8988T (cell line): Measurements from ENCODE around the gene NOL9.
"Not testable (repeated sequence)": the region's sequence is repeated elsewhere in the genome, so short reads cannot be mapped to it uniquely, and the experiment has no call there.

ENCODE experiments used
- DNase-seq: peaks from one replicate; pipeline ENCODE4 v3.0.0; 2011

NOL9 gene

DNA sequence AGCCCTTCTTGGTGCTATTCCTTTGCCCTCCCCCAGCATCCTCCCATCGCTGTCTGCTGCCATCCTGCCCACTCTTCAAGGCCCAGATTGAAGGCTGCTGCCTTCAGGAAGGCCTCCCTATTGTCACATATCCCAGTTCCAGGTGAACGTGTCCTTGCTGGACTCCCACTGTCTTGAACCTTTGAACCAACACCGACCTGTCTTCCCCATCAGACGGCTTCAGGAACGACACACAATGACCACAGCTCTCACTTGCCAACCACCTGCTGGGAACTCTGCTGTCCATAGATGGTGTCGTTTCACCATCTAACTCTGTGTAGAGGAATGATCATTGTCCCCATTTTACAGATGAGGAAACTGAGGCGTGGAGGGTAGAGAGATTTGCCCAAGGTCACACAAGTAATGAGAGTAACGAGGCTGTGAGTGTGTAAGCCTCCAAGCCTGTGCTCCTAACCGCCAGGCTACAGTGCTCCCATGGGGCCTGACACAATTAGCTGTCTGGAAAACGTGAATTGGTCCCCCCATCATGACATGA lies 53.0 kb downstream of the NOL9 start:
- no peak for DNase-seq

DNA sequence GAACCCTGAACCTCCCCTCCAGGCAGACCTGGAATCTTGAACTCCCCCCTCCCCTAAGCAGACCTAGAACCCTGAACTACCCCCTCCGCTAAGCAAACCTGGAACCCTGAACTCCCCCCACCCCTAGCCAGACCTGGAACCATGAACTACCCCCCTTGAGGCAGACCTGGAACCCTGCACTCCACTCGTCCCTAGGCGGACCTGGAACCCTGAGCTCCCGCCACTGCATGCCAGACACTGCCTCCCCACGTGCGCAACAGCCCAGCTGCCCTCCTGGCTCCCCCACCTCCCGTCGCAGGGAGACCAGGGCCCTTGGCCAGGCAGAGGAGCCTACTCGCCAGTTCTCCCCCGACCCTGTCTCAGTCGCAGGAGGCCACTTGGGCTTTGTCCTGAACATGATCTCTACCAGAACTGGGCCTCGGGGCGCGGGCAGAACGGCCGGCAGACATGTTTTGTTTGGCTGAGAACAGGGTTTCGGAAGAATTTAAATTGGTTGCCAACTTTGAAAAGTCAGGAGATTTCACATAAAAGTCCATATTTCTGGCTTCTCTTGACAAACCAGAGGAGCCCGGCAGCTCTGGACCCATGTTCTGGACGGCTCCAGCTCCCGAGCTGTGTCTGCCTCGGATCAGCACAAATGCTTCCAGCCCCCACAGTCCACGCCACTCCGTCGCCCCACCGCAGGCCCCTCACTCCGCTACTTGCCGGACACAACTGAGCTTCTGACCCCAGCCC lies 53.6 kb downstream of the NOL9 start:
- DNase-seq = no peak

DNA sequence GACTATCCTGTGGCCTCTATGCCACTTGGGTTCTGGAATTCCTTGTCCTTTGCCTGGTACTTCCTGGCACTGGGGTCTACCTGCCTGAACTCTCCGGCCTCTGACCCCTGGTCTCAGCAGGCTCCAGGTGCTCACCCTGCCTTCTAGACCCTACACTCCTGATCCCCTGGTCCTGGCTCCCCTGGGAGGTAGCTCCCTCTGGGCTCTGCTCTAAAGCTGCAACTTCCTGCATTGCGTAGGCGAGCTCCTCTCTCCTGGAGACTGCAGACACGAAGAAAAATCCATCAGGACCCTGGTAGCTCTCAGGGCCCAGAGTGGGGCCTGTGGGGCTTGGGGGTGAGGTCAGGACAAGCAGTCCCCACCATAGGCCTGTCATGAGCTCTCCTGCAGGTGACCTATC lies 55.0 kb downstream of the NOL9 start:
- DNase-seq = no peak

DNA sequence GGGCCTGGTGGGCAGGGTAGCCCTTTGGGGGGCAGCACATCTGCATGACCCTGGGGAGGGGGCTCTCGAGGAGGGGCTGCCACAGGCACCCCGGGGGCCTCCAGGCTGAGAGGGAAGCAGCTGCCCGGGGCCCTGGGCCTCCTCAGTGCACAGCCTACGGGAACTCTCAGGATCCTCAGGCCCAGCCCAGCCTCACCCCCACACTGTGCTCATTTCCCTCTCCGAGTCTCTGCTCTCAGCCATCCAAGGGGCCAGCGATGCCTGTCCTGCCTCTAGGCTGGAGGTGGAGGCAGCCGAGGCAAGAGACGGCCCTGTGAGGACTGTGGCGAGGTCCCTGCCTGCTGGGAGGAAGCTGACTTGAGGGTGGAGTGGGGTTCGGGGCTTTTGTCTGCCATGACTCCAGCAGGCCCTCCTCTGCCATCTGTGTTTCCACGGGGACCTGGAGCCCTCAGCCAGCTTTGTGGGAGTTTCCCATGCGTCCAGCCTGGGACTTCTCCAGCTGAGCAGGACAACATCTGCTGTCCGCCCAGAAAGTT lies 55.7 kb downstream of the NOL9 start:
- DNase-seq = no peak

DNA sequence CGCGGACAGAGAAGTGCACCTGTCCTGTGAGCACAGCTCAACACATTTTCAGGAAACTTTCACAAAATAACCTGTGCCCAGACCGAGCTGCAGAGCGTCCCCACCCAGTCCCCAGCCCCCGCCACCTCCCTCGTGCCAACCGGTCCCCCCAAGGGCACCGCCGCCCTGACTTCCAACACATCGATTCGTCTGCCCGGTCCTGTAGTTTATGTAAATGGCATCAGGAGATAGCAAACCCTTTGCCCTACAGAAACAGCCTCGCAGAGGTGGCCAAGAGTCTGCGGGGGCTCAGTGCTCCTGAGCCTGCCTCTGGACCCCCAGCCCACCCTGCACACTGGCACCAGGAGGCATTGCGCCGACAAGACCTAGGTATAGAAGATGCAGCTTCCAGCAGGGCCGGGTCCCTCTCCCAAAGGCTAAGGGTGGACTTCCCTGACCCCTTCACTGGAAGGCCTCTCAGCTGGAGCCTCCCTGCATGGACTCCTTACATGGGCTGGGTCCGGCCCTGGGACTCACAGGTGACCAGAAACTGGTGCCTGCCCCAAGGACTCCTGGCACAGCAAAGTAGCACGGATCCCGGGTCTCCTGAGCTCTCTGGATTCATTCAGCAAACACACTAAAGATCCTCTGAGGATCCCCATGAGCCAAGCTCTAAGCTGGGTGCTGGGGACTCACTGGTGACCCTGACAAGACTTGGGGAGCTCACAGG lies 56.3 kb downstream of the NOL9 start:
- DNase-seq = no peak

DNA sequence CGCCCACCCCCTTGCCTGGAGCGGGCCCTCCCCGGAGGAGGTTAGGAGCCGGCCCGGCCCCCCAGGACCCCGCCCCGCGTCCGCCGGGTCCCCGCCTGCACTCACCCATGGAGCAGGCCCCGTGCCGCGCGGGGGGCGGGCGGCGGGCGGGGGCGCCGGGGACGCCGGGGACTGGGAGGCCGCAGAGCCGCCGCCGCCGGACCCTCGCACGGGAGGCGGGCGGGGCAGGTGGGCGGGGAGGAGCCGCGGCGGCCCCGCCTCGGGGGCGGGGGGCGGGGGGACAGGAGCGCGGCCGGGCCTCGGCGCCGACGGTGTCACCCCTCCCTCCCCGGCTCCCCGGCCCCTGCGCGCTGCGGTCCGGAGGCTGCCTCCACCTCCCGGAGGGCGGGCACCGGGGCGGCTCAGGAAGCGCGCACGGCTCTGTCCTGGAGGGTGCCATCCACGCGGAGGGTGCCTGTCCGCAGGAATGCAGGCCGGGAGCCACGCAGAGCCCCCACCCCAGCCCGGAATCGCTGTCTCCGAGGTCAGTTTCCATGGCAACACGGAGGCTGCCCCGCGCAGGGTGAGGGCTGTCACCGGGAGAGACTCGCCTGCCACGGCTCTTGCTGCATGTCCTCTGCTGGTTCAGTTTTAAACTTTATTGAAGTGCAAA lies 57.0 kb downstream of the NOL9 start:
- DNase-seq = peak; percentile 80

DNA sequence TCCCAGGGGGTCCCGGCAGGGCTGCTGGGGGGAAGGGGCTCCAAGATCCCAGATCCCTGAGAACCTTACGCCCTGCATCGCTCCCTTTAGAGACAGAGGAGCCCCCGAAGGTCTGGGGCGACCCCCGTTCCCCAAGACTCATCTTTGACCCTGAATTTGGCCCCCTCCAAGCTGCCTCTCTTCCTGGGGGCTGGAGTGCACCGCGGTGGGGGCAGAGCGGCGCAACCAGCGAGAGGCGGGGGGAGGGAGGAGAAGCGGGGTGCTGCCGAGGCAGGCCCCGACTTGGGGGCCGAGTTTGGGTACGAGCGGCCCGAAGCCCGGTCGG lies 57.5 kb downstream of the NOL9 start:
- DNase-seq = no peak

DNA sequence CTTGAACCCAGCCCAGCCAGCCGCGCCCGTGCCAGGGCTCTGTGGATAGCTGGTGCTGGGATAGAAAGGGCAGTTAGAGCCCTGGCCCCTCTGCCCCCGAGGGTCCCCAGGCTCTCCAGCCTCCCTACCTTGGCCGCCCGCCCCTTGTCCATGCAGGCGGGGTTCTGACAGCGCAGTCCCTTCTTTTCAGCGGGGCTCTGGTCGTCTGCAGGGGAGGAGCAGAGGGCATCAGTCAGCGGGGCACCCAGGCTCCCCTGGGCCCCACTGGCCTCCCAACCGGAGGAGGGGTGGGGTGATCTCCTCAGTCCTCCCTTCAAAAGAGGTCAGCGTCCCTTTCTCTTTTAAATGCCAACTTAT lies 58.0 kb downstream of the NOL9 start:
- DNase-seq = no peak

DNA sequence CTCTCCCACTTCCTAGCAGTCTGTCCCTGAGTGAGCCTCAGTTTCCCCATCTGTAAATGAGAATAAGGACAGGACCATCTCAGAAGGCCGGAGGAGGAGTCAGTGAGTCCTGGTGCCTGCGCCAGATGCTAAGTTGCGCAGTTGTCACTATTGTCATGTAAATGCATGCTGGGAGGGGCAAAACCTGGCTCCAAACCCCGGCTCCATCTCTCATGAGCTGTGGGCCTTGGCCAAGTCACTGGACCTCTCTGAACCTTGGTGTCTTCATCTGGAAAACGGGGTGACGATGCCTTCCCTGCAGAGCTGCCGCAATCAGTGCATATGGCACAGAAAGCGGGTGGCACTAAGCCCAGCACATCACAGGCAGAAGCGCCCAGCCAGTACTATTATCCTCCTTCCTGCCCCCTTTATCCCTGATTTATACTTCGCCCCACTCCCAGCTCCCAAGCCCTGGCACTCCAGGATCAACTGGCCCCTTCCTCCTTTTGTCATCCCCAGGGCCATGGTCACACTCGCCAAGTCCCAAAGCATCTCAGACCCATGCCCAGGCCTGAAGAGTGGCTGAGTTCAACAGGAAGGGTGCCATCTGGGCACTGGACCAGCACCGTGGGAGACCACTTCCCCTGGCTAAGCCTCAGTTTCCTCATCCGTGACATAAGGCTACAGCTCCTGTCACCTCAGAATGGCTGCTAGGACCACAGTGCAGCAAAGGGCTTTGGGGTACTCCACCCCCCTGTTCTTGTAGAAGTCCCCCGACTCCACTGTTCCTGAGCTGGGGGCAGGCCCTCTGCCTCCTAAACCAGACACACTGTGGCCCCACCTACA lies 58.6 kb downstream of the NOL9 start:
- no peak for DNase-seq

DNA sequence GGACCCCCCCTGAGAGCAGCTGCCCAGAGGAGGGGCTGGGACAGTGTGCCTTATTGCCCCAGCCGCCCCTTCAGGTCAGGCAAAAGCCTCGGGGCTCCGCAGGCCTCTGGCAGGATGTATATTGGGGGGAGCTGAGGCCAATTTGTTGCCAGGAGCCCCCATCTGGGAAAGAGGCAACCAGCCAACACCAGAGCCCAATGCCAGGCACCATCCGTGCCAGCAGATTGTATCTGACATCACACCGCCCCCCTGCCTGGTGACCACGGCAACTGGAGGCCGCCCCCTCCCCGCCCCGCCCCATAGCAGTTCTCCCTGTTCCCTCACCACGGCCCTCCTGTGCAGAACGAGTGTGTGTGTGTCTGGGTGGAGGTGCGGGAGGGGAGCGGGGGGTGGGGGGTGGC lies 59.3 kb downstream of the NOL9 start:
- DNase-seq = no peak

DNA sequence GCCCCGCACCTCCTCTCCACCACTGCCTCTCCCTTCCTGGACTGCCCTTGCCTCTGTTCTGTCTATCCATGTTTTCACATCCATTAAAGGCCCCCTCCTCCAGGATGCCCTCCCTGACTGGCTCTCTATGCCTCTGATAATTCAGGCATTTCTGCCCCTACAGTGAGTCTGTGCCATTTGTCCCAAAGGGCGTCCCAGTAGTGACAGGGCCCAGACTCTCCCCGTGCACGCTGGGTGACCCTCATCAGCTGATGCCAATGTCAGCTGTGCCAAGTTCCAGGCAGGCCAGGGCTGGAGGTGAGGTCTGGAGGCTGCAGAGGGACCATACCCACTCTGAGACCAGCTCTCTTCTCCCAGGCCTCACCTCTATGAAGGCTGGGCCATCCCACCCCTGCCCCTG lies 59.7 kb downstream of the NOL9 start:
- DNase-seq = no peak

DNA sequence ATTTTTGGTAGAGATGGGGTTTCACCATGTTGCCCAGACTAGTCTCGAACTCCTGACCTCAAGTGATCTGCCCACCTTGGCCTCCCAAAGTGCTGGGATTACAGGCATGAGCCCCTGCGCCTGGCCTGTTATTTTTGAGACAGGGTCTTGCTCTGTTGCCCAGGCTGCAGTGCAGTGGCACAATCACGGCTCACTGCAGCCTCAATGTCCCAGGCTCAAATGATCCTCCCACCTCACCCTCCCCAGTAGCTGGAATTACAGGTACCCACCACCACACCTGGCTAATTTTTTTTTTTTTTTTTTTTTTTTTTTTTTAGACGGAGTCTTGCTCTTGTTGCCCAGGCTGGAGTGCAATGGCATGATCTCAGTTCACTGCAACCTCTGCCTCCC lies 60.5 kb downstream of the NOL9 start:
- not testable (repeated sequence) for DNase-seq

DNA sequence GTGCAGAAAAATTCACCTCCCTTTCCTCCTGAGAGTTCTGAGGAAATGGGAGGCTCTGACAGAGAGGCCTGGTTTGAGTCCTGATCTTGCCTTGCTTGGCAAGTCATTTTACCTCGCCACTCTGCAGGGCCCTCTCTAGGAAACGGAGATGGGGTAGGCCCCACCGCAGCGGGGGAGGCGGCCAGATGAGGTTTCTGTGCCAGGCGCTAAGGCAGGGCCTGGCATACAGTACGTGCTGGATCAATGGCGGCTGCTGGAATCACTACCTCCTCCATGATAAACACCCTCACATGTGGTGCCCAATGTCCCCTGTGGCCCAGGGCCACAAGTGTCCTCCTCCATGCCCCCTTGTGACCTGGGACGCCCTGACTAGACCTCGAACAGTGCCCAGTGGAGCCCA lies 62.3 kb downstream of the NOL9 start:
- no peak for DNase-seq

DNA sequence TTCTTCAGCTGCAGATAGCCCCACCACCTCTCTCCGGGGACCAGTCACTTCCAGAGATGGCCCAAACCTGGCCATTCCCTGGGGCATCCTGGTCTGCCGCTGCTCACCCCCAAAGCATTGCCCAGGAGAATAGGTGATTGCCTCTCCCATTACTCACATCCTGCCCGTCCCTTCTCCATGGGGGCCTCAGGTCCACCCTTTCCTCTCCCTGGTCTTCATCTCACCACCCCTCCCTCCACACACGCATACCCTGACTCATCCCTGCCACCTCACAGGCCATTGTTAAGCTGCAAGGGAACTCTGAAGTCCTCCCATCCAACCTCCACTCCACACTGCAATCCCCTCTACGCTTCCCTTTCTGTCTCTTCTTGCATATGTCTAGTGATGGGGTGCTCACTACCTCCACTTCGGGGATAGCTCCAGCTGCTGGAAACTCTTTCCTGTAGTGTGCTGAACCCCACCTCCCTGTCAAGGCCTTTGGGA lies 62.8 kb downstream of the NOL9 start, which contains the start of gene PLEKHG5:
TSS of gene PLEKHG5 (minus strand) at position 188 of the 483 bp plus-strand sequence. CDS start 14,096 bp downstream, outside the sequence.
- DNase-seq = no peak

DNA sequence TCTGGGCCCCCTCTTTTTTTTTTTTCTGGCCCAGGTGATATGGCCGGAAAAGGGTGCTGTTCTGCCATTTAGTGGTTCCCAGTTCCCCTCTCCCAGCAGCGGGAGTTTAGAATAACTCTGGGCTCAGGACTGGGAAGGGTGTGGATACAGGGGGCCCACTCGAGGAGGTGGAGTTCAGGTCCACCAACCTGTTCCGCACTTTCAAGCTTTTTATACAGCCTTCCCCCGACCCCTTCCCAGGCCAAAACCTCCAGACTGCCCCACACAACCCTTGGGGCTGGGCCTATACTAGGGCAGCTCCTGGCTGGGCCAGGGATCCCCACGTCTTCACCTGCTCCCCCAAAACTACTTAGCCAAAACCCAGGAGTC lies 63.2 kb downstream of the NOL9 start:
- DNase-seq = no peak

DNA sequence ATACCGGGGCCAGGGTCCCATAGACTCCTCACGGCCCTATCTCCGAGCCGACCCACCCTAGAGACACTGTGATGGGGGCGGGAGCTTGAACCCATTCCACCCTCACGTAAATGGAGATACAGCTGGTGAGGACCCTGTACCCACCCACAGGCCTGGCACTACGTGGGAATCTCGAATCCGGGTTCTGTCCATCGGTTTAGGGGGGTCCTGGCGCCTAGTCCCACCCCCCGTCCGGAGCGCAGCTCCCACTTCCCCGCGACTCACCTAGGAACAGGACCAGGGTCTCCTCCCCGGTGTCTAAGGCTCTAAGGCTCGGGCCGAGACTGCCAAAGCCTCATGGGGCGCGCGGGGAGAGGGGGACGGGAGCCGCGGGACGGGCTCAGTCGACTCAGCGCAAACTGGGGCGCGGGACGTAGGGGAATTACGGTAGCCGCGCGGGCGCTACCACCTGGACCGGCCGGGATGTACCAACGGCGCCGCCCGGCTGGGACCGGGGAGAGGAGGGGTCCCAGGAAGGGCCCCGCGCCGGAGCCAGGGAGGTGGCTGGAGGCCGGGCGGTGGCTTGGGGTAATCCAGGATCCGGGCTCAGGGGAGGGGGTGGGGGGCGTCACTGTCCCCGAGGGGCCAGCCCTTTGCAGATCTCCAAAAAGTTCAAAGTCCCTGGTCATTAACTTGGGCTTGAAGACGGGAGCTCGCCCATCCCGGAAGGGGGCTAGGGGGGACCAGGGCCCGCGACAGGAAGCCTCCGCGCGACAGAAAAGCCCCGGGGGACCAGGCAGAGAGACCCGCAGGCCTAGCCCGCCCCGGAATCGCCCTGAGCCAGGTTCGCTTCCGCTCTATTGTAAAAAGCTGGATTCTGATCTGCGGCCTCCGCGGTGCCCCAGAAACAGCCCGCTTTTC lies 63.9 kb downstream of the NOL9 start:
- DNase-seq = no peak

DNA sequence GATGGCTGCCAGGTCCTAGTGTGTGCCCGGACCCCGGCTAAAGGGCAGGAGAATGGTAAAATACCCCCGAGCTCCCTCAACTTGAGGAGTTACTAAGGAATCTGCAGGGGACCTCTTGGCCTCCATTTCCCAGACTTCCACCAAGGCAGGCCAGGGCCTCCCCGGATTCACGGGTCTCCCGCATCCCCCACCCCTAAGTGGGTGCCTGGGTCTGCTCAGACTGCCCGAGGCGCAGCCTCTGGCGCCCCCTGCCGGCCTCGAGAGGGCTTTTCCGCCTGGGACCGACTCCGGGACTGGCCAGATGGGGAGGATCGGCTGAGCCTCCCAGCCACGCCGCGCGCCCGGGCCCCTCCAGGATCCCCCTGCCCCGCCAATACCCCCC lies 64.5 kb downstream of the NOL9 start:
- peak; percentile 77 for DNase-seq

DNA sequence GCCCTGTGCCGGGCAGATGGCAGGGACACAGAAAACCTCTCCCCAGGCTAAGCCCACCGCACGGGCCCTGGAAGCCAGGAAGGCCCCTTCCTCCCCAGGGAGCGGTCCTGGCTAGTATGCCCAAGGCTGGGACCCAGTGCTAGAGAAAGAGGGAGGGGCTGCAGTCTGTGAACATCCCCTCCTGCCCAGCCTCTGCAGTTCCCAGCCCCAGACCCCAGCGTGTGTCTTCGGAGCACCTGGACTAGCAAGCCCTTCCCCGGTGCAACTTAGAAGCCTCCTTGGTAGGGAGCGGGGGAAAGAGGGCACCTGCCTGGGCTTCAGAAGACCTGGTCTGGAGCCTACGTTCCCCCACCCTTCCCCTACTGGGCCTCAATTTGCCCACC lies 64.9 kb downstream of the NOL9 start:
- no peak for DNase-seq

DNA sequence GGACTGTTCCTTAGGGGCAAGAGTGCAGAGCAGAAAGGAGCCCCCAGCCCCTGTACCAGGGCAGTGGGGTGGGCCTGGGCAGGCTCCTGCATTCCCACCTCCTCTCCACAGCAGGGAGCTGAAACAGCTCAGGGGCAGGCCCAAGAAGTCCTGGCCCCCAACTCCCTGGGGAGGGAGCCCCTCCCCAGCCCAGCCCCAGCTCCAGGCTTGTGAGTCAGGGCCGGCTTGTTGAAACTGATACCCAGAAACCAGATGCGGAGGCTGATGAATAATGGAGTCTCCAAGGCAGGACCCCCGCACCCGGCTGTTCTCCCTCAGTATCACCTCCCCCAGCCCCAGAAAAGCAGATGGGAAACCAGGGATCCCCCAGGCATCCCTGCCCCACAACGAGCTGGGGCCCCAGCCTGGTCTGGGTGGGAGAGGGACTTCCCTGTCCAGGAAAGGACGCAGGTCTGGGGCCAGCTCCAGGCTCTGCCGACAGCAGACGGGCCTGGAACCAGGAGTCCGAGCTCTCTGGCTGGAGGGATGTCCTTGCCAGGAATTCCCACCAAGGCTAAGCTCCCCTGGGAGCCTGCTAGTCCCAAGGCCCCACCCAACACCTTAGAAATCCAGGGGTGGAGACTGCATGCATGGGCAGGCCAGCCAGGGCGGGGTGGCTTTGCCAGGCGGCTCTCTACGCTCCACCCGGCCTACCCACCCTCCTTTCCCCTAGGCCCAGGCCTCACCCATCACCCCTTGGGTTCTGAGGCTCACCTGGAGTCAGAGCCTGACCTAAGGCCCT lies 65.5 kb downstream of the NOL9 start:
- no peak for DNase-seq

DNA sequence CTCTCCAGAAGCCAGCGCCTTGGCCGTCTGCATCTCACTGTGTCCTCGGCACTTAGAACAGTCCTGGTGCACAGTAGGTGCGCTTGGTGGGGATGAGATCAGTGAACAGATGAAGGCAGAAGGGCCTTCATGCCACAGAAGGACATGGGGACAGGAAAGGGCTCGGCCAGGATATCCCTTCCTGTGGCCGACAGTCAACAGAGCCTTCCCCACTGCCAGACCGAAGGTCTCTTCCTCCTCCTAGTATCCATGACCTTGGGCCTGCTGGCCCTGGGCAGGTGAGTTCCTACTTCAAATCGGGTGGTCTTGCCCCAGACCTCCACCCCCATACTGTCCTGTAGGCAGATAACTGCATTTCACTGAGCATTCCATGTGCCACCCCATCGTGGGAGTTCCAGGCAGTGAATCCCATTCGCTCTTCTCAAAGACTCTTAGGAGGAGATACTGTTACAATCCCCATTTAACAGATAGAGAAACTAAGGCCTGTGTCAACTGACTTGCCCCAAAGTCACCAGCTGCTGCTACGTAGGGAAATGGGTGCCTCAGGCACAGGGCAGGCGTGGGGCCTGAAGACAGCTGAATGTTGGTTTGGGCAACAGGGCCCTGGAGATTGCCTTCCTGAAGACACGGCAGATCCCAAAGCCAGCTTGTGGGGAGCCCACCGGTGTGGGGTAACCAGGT lies 66.4 kb downstream of the NOL9 start:
- no peak for DNase-seq
